ENCODE results near the gene MCRIP2. TPM values are rescaled to one million over a fixed set of nuclear protein-coding genes. Genes with fewer than 3 reads are reported as not detected.

The MCRIP2 gene
- total RNA-seq, 1 experiment from 2014 or later = 65.4 TPM

- in situ Hi-C loops (cut with HindIII; ENCODE audit: low sequenced_read_pairs) = no loop called here
- DNase-seq (ENCODE audit: low spot score) = no peak
These were observed 20.5 kb downstream of the MCRIP2 start for GRCh38 chr16:662095-662494.

- in situ Hi-C loops (cut with HindIII; ENCODE audit: low sequenced_read_pairs) = no loop called here
- no peak for DNase-seq (ENCODE audit: low spot score)
These were observed 21.0 kb downstream of the MCRIP2 start for GRCh38 chr16:662597-662996.

- no peak for DNase-seq (ENCODE audit: low spot score)
- in situ Hi-C loops (cut with HindIII; ENCODE audit: low sequenced_read_pairs) = no loop called here
These were observed 24.9 kb downstream of the MCRIP2 start for GRCh38 chr16:666572-666971.

- no peak for DNase-seq (ENCODE audit: low spot score)
- in situ Hi-C loops (cut with HindIII; ENCODE audit: low sequenced_read_pairs) = no loop called here
These were observed 25.6 kb downstream of the MCRIP2 start for GRCh38 chr16:667113-667779.

GRCh38 chr16:667780-668518, 26.3 kb downstream of the MCRIP2 start, which contains the start of gene RHOT2:
RHOT2 (plus strand) TSS chr16:668132; CDS start chr16:668200, 68 bp downstream.
- DNase-seq (ENCODE audit: low spot score) = peak; percentile 92

GRCh38 chr16:668519-669171, 27.0 kb downstream of the MCRIP2 start:
- in situ Hi-C loops (cut with HindIII; ENCODE audit: low sequenced_read_pairs) = no loop called here
- no peak for DNase-seq (ENCODE audit: low spot score)

More at GRCh38 chr16:667780-668518, 26.3 kb downstream of the MCRIP2 start, which contains the start of gene RHOT2:
- in situ Hi-C loops (cut with HindIII; ENCODE audit: low sequenced_read_pairs) = no loop called here

- no peak for DNase-seq (ENCODE audit: low spot score)
- in situ Hi-C loops (cut with HindIII; ENCODE audit: low sequenced_read_pairs) = no loop called here
These were observed 28.0 kb downstream of the MCRIP2 start for GRCh38 chr16:669666-670065.

- no peak for DNase-seq (ENCODE audit: low spot score)
- in situ Hi-C loops (cut with HindIII; ENCODE audit: low sequenced_read_pairs) = no loop called here
These were observed 29.1 kb downstream of the MCRIP2 start for GRCh38 chr16:670485-671352.

GRCh38 chr16:671353-672131, 29.9 kb downstream of the MCRIP2 start:
- no peak for DNase-seq (ENCODE audit: low spot score)
- in situ Hi-C loops (cut with HindIII; ENCODE audit: low sequenced_read_pairs) = no loop called here

- in situ Hi-C loops (cut with HindIII; ENCODE audit: low sequenced_read_pairs) = no loop called here
- no peak for DNase-seq (ENCODE audit: low spot score)
These were observed 30.7 kb downstream of the MCRIP2 start for GRCh38 chr16:672371-672770.

GRCh38 chr16:672851-673250, 31.2 kb downstream of the MCRIP2 start:
- in situ Hi-C loops (cut with HindIII; ENCODE audit: low sequenced_read_pairs) = no loop called here
- DNase-seq (ENCODE audit: low spot score) = no peak

GRCh38 chr16:673399-673991, 31.9 kb downstream of the MCRIP2 start:
- no peak for DNase-seq (ENCODE audit: low spot score)
- in situ Hi-C loops (cut with HindIII; ENCODE audit: low sequenced_read_pairs) = no loop called here

- in situ Hi-C loops (cut with HindIII; ENCODE audit: low sequenced_read_pairs) = no loop called here
- DNase-seq (ENCODE audit: low spot score) = no peak
These were observed 32.7 kb downstream of the MCRIP2 start for GRCh38 chr16:674214-674881.

GRCh38 chr16:674968-675883, 33.6 kb downstream of the MCRIP2 start, which contains the start of gene RHBDL1:
RHBDL1 (plus strand) TSS chr16:675671; CDS start chr16:675791, 120 bp downstream.
- peak; percentile 37 for DNase-seq (ENCODE audit: low spot score)
- in situ Hi-C loops (cut with HindIII; ENCODE audit: low sequenced_read_pairs) = no loop called here

- DNase-seq (ENCODE audit: low spot score) = no peak
- in situ Hi-C loops (cut with HindIII; ENCODE audit: low sequenced_read_pairs) = no loop called here
These were observed 34.4 kb downstream of the MCRIP2 start for GRCh38 chr16:675884-676564.

- DNase-seq (ENCODE audit: low spot score) = no peak
- in situ Hi-C loops (cut with HindIII; ENCODE audit: low sequenced_read_pairs) = no loop called here
These were observed 34.9 kb downstream of the MCRIP2 start for GRCh38 chr16:676565-676902.
